HTR-8/SVneo (cell line): ENCODE data around the gene CDC14A.
A peak's percentile ranks its signal among the peaks of the same experiment; 100 is the strongest.
"Not testable (repeated sequence)": the region's sequence is repeated elsewhere in the genome, so short reads cannot be mapped to it uniquely, and the experiment has no call there.

ENCODE experiments used
- DNase-seq: peaks from one replicate; pipeline ENCODE4 v3.0.0; 2011; ENCODE audit warnings: low spot score, mixed read lengths; ENCODE audit not compliant: insufficient read length
- FAIRE-seq: peaks from 2 replicates; lab custom pipeline; 2011; peaks lifted over from hg19 to GRCh38; lab: Jason Lieb, UNC

Gene CDC14A

GRCh38 chr1:100331146-100331545 lies 21.2 kb upstream of the CDC14A start:
- not testable (repeated sequence) for DNase-seq, FAIRE-seq

GRCh38 chr1:100332331-100332730 lies 20.0 kb upstream of the CDC14A start:
- FAIRE-seq (no peak), DNase-seq (no peak)

GRCh38 chr1:100335436-100335835 lies 16.9 kb upstream of the CDC14A start:
- DNase-seq (no peak), FAIRE-seq (no peak)

GRCh38 chr1:100337878-100338277 lies 14.4 kb upstream of the CDC14A start:
- FAIRE-seq, DNase-seq: not testable (repeated sequence)

- DNase-seq, result not testable (repeated sequence)
These were observed 12.6 kb upstream of the CDC14A start for GRCh38 chr1:100339735-100340134.

GRCh38 chr1:100340494-100340893 lies 11.8 kb upstream of the CDC14A start:
- no peak for FAIRE-seq
- no peak for DNase-seq

More at GRCh38 chr1:100339735-100340134, 12.6 kb upstream of the CDC14A start:
- FAIRE-seq, result not testable (repeated sequence)

GRCh38 chr1:100342348-100342747 lies 10.0 kb upstream of the CDC14A start:
- FAIRE-seq (no peak), DNase-seq (no peak)

GRCh38 chr1:100343897-100344296 lies 8.4 kb upstream of the CDC14A start:
- no peak for DNase-seq
- FAIRE-seq, result no peak

GRCh38 chr1:100344774-100345173 lies 7.5 kb upstream of the CDC14A start:
- FAIRE-seq (no peak), DNase-seq (no peak)

GRCh38 chr1:100346387-100346786 lies 5.9 kb upstream of the CDC14A start:
- DNase-seq, result no peak
- FAIRE-seq, result no peak

GRCh38 chr1:100347009-100347966 lies 5.0 kb upstream of the CDC14A start:
- DNase-seq (no peak), FAIRE-seq (no peak)

- FAIRE-seq (no peak), DNase-seq (no peak)
These were observed 3.7 kb upstream of the CDC14A start for GRCh38 chr1:100348549-100349144.

- DNase-seq (no peak), FAIRE-seq (no peak)
These were observed 3.1 kb upstream of the CDC14A start for GRCh38 chr1:100349246-100349645.

GRCh38 chr1:100350787-100351094 lies 1.6 kb upstream of the CDC14A start:
- no peak for DNase-seq
- FAIRE-seq, result no peak

GRCh38 chr1:100351095-100351887 lies 1.0 kb upstream of the CDC14A start:
- no peak for FAIRE-seq
- DNase-seq, result peak; percentile 65

- FAIRE-seq, result no peak
These were observed 930 bp downstream of the CDC14A start for GRCh38 chr1:100353071-100353801.

GRCh38 chr1:100353988-100354387 lies 1.7 kb downstream of the CDC14A start:
- no peak for FAIRE-seq
- peak; percentile 33 for DNase-seq

More at GRCh38 chr1:100353071-100353801, 930 bp downstream of the CDC14A start:
- peak; percentile 15 for DNase-seq

- FAIRE-seq (no peak), DNase-seq (peak; percentile 26)
These were observed 2.7 kb downstream of the CDC14A start for GRCh38 chr1:100354971-100355394.

GRCh38 chr1:100358210-100358609 lies 5.9 kb downstream of the CDC14A start:
- DNase-seq (no peak), FAIRE-seq (no peak)

GRCh38 chr1:100359139-100359538 lies 6.8 kb downstream of the CDC14A start:
- no peak for FAIRE-seq
- DNase-seq, result no peak
